Brain microvascular endothelial cell (primary cell): ENCODE data around the gene MCC.

Experiments used
- DNase-seq: peaks from one replicate; pipeline ENCODE4 v3.0.0-alpha.2; 2020
- H3K27ac ChIP-seq: fragments of 250-450 bp; sonication (Bioruptor Pico); 2 replicates; pipeline ENCODE4 v1.5.1; 2020; ENCODE audit warnings: mild to moderate bottlenecking, moderate library complexity
- H3K27me3 ChIP-seq: fragments of 250-450 bp; sonication (Bioruptor Pico); replicated peaks from 2 replicates; pipeline ENCODE4 v1.5.1; 2020; ENCODE audit warnings: mild to moderate bottlenecking
- H3K36me3 ChIP-seq: fragments of 250-450 bp; sonication (Bioruptor Pico); replicated peaks from 2 replicates; pipeline ENCODE4 v1.5.1; 2020; ENCODE audit warnings: mild to moderate bottlenecking
- H3K4me3 ChIP-seq: 2 replicates; pipeline ENCODE4 v1.5.1; 2011; ENCODE audit warnings: low read depth, mild to moderate bottlenecking, control low read depth, low read length, moderate library complexity
- CTCF ChIP-seq: IDR thresholded peaks from 2 replicates; pipeline ENCODE4 v1.5.1; 2011; ENCODE audit warnings: low read depth, mild to moderate bottlenecking, moderate library complexity, low read length, control low read depth, inconsistent platforms; ENCODE audit errors: missing control alignments
- in situ Hi-C: cut with HindIII; loops from 2 replicates; pipeline ENCODE4 v1.10.0; 2017; ENCODE audit warnings: low sequenced_read_pairs, low pct_ligation_motif_present

The MCC gene

GRCh38 chr5:113071401-113071800, 416.9 kb downstream of the MCC start:
- no peaks in the 10 kb centered on the region for H3K36me3 ChIP-seq
- H3K4me3 ChIP-seq, result no peak overlapping the region
- H3K27ac ChIP-seq, result no peak overlapping the region
- in situ Hi-C loops, result no loop called here
- no peak for TF ChIP-seq CTCF
- DNase-seq, result no peak
- no peaks in the 10 kb centered on the region for H3K27me3 ChIP-seq

- in situ Hi-C loops, result no loop called here
- Histone ChIP-seq H3K36me3 (no peaks in the 10 kb centered on the region), H3K27me3 (no peaks in the 10 kb centered on the region), H3K4me3 (no peak overlapping the region), H3K27ac (no peak overlapping the region)
- no peak for TF ChIP-seq CTCF
- DNase-seq, result no peak
Observed at GRCh38 chr5:113070901-113071300, 417.4 kb downstream of the MCC start.

GRCh38 chr5:113068559-113068958, 419.7 kb downstream of the MCC start:
- in situ Hi-C loops, result no loop called here
- DNase-seq, result peak; percentile 55
- Histone ChIP-seq H3K4me3 (no peak overlapping the region), H3K27me3 (no peaks in the 10 kb centered on the region), H3K27ac (no peak overlapping the region), H3K36me3 (no peaks in the 10 kb centered on the region)
- TF ChIP-seq CTCF, result no peak

- no peak for DNase-seq
- TF ChIP-seq CTCF, result no peak
- in situ Hi-C loops, result no loop called here
- Histone ChIP-seq H3K27ac (no peak overlapping the region), H3K27me3 (no peaks in the 10 kb centered on the region), H3K36me3 (no peaks in the 10 kb centered on the region), H3K4me3 (no peak overlapping the region)
Observed at GRCh38 chr5:113067635-113068344, 420.5 kb downstream of the MCC start.

GRCh38 chr5:113065626-113066025, 422.6 kb downstream of the MCC start:
- in situ Hi-C loops, result no loop called here
- no peak for TF ChIP-seq CTCF
- Histone ChIP-seq H3K36me3 (no peaks in the 10 kb centered on the region), H3K4me3 (no peak overlapping the region), H3K27me3 (no peaks in the 10 kb centered on the region), H3K27ac (no peak overlapping the region)
- DNase-seq, result no peak

- no peak for TF ChIP-seq CTCF
- Histone ChIP-seq H3K36me3 (no peaks in the 10 kb centered on the region), H3K4me3 (no peak overlapping the region), H3K27ac (no peak overlapping the region), H3K27me3 (no peaks in the 10 kb centered on the region)
- no peak for DNase-seq
- in situ Hi-C loops, result no loop called here
Observed at GRCh38 chr5:113064806-113065205, 423.4 kb downstream of the MCC start.
